ENCODE measurements around the gene ZNRF1.
"Not testable (repeated sequence)": the region's sequence is repeated elsewhere in the genome, so short reads cannot be mapped to it uniquely, and the experiment has no call there.

ZNRF1 gene

DNA sequence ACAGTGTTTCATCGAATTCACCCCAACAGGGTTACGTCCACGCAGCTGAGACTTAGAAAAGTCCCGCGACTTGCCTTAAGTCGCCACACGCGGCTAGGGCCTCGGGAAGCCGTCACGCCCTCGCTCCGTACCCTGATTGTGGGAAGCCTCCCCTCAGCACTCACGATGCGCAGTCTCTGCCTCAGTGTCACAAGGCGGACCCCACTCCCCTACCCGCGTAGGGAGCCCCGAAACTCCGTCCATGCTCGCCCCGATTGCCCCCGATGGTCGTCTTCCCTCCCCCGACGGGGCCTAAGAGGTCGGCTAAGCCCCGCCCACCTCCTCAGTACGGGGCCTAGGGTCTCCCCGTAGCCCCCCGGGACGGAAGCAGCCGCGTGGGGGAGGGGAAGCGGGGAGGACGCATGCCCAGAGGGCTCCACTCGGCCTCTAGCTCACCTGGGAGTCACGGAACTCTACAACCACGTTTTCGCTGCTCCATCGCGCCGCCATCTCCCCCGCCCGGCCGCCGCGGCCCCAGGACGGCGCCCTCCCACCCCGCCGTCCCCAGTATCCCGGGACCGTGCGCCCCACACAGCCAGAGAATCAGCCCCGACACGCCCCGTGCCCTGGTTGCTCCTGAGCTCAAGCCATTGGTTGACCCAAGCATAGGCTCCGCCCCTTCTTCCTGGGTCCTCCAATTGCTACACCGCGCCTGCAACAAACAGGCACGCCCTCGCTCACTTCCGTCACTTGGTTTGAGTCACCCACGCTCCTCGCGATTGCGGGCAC, 14.1 kb upstream of the ZNRF1 start, which contains the start of gene WDR59:
Gene WDR59 (minus strand): TSS at position 595 of the 768 bp plus-strand sequence. CDS start 106 bp downstream, at position 489.
- peak; percentile 80 for TF ChIP-seq MYC (IDR thresholded peaks at IDR 0.05; ENCODE audit: low read depth, low read length)
- TF ChIP-seq MAX (IDR thresholded peaks at IDR 0.05; ENCODE audit: low read depth, low read length) = peak; percentile 79
- no peak for TF ChIP-seq CTCF (IDR thresholded peaks at IDR 0.05; ENCODE audit: low read depth, low read length)
- peak; percentile 58 for TF ChIP-seq POLR2A (IDR thresholded peaks at IDR 0.05; ENCODE audit: extremely low read depth, insufficient read length)
- H3K4me3 ChIP-seq (ENCODE audit: low read depth, low read length) = peak within 1 kb of the TSS; percentile 84
- peak; percentile 100 for DNase-seq (ENCODE audit: low read depth)

DNA sequence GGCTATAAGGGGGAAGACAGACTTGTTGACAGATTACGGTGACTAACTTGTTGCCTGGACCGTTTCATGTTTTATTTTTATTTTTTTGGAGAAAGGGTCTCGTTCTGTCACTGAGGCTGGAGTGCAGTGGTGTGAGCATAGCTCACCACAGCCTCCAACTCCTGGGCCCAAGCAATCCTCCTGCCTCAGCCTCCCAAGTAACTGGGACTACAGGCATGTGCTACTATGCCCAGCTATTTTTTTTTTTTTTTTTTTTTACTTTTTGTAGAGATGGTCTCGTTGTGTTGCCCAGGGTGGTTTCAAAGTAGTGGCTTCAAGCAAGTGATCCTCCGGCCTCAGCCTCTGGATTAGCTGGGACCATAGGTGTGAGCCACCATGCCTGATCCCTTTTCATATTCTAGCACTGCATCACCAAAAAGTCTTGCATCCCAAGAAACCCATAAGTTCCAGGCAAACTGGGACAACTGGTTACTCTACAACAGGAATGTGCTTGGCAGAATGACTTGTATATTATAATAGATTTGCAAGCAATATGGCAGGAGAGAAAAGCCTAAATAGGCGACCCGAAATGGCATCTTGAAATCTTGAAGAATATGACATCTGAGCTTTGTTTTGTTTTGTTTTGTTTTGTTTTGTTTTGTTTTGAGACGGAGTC, 11.7 kb upstream of the ZNRF1 start:
- no peak for DNase-seq (ENCODE audit: low read depth)
- TF ChIP-seq MYC (IDR thresholded peaks at IDR 0.05; ENCODE audit: low read depth, low read length) = no peak
- no peak for TF ChIP-seq POLR2A (IDR thresholded peaks at IDR 0.05; ENCODE audit: extremely low read depth, insufficient read length)
- TF ChIP-seq CTCF (IDR thresholded peaks at IDR 0.05; ENCODE audit: low read depth, low read length) = no peak
- no peak for TF ChIP-seq MAX (IDR thresholded peaks at IDR 0.05; ENCODE audit: low read depth, low read length)

DNA sequence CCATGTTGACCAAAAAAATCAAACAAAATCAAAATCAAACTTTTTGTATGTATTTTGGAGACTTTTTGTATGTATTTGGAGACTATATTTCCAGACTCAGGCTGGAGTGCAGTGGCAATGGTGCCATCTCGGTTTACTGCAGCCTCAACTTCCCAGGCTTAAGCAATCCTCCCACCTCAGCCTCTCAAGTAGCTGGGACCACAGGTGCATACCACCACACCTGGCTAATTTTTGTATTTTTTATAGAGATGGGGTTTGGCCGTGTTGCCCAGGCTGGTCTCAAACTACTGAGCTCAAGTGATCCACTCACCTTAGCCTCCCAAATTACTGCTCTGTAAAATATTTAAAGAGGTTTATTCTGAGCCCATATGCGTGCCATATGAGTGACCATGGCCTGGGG, 9.0 kb upstream of the ZNRF1 start:
- not testable (repeated sequence) for DNase-seq (ENCODE audit: low read depth); H3K4me3 ChIP-seq (ENCODE audit: low read depth, low read length)

More for the DNA sequence above, 11.7 kb upstream of the ZNRF1 start:
- H3K4me3 ChIP-seq (ENCODE audit: low read depth, low read length) = no peak overlapping the region

DNA sequence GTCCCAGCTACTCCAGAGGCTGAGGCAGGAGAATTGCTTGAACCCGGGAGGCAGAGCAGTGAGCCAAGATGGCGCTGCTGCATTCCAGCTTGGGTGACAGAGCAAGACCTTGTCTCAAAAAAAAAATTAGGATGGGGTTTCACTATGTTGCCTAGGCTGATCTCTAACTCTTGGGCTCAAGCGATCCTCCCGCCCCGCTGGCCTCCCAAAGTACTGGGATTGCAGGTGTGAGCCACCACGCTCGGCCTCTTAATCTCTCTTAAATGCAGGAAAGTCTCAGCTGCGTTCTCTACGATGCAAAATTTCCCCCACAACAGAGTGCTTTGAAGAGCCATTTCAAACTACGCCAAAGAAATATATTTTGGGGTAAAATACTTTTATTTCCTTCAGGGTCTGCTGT, 8.0 kb upstream of the ZNRF1 start:
- TF ChIP-seq MYC (IDR thresholded peaks at IDR 0.05; ENCODE audit: low read depth, low read length) (no peak), POLR2A (IDR thresholded peaks at IDR 0.05; ENCODE audit: extremely low read depth, insufficient read length) (no peak), CTCF (IDR thresholded peaks at IDR 0.05; ENCODE audit: low read depth, low read length) (no peak), MAX (IDR thresholded peaks at IDR 0.05; ENCODE audit: low read depth, low read length) (no peak)

DNA sequence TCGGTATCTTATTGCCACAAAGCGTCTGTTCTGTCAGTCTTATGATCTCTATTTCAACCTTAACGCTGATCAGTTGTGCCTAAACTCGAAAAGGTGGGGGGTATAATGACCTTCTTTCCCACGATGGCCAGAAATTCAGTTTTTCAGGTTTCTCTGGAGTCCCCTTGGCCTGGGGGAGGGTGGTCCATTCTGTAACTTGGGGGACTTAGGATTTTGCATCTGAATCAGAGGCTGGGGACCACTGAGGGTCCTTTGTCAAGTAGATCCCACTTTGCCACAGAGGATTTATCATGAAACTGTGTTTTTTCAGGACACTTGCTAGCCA, 7.6 kb upstream of the ZNRF1 start:
- no peak overlapping the region for H3K4me3 ChIP-seq (ENCODE audit: low read depth, low read length)
- no peak for DNase-seq (ENCODE audit: low read depth)
- TF ChIP-seq MYC (IDR thresholded peaks at IDR 0.05; ENCODE audit: low read depth, low read length) (no peak), POLR2A (IDR thresholded peaks at IDR 0.05; ENCODE audit: extremely low read depth, insufficient read length) (no peak), MAX (IDR thresholded peaks at IDR 0.05; ENCODE audit: low read depth, low read length) (no peak), CTCF (IDR thresholded peaks at IDR 0.05; ENCODE audit: low read depth, low read length) (no peak)

More for the DNA sequence above, 8.0 kb upstream of the ZNRF1 start:
- DNase-seq (ENCODE audit: low read depth) = no peak
- H3K4me3 ChIP-seq (ENCODE audit: low read depth, low read length) = no peak overlapping the region

GRCh38 chr16:74991593-74992403, 7.0 kb upstream of the ZNRF1 start:
- no peak for DNase-seq (ENCODE audit: low read depth)
- no peak for TF ChIP-seq POLR2A (IDR thresholded peaks at IDR 0.05; ENCODE audit: extremely low read depth, insufficient read length)
- no peak for TF ChIP-seq MAX (IDR thresholded peaks at IDR 0.05; ENCODE audit: low read depth, low read length)
- TF ChIP-seq MYC (IDR thresholded peaks at IDR 0.05; ENCODE audit: low read depth, low read length) = no peak
- TF ChIP-seq CTCF (IDR thresholded peaks at IDR 0.05; ENCODE audit: low read depth, low read length) = no peak
- H3K4me3 ChIP-seq (ENCODE audit: low read depth, low read length) = no peak overlapping the region
